Measurements from ENCODE around the gene FEZ2. TPM values are rescaled to one million over a fixed set of nuclear protein-coding genes. Genes with fewer than 3 reads are reported as not detected.

Gene FEZ2
- polyA plus RNA-seq, 1 of the 3 experiments (the other 2 are of a cell fraction), result 37.2 TPM

DNA sequence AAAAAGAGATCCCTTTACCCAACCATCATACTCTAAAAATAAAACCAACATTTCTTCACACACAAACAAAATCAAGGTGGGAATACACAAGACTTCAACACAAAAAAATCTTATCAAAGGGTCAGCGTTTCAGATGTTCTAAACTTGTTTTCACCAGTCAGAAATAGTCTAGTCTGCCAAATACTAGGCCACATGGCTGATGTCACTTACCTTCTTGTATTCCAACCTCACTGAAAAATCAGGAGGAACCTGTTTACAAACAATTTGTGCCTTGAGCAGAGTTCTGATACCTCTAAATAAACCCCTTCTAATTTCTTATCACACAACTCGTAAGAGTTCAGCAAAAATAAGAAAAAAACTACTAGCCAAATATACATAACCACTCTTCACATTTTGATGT is 20.1 kb downstream of the FEZ2 start:
- no peaks in the 10 kb centered on the region for H4K20me1 ChIP-seq (ENCODE audit: insufficient read depth)
- peaks cover 76 to 94% of the 10 kb centered on the region in 2 experiments for H3K36me3 ChIP-seq (replicated peaks in 1 of 2; ENCODE audit: control insufficient read depth in 1 of 2, insufficient read depth in 2 of 2, low read length in 1 of 2)
- H3K79me2 ChIP-seq (ENCODE audit: insufficient read depth), result peaks cover 72% of the 10 kb centered on the region; the same call in 1 of the 2 replicates
- 69% methylated on average over 2 of the region's 2 CpGs for WGBS (ENCODE audit: low lambda C conversion rate)
- no peaks in the 10 kb centered on the region for H3K27me3 ChIP-seq (ENCODE audit: insufficient read depth)
- H2AFZ ChIP-seq (ENCODE audit: low read depth), result no peak overlapping the region
- no peak overlapping the region for H3K4me3 ChIP-seq (ENCODE audit: low read depth in 2 of 2, low read length in 1 of 2)
- H3K9ac ChIP-seq, result no peak overlapping the region
- peaks cover 8% of the 10 kb centered on the region for H3F3A ChIP-seq (replicated peaks; ENCODE audit: insufficient read depth)
- TF ChIP-seq GABPA (IDR thresholded peaks at IDR 0.05; ENCODE audit: low read depth) (no peak), POLR2AphosphoS5 (IDR thresholded peaks at IDR 0.05; ENCODE audit: low read depth, low read length) (no peak), TEAD4 (IDR thresholded peaks at IDR 0.05; ENCODE audit: borderline replicate concordance, insufficient read depth) (no peak), NRF1 (IDR thresholded peaks at IDR 0.05; ENCODE audit: low read depth, low read length) (no peak), JUND (IDR thresholded peaks at IDR 0.05) (no peak), FOXJ3 (CRISPR knock-in tag; IDR thresholded peaks at IDR 0.05) (no peak), SIN3A (IDR thresholded peaks at IDR 0.05; ENCODE audit: borderline replicate concordance, low read depth, low read length) (no peak), TCF12 (IDR thresholded peaks at IDR 0.05) (no peak), SMC3 (IDR thresholded peaks at IDR 0.05; ENCODE audit: low read depth, low read length) (no peak), EP300 (IDR thresholded peaks at IDR 0.05; ENCODE audit: borderline replicate concordance in 1 of 2, low read depth in 1 of 2, low read length in 1 of 2) (no peak), MAX (IDR thresholded peaks at IDR 0.05; ENCODE audit: low read depth) (no peak), FOSL2 (IDR thresholded peaks at IDR 0.05; ENCODE audit: borderline replicate concordance, low read depth) (no peak), EZH2phosphoT487 (IDR thresholded peaks at IDR 0.05; ENCODE audit: borderline replicate concordance, low read depth) (no peak)
- TF ChIP-seq, protein P1, sequence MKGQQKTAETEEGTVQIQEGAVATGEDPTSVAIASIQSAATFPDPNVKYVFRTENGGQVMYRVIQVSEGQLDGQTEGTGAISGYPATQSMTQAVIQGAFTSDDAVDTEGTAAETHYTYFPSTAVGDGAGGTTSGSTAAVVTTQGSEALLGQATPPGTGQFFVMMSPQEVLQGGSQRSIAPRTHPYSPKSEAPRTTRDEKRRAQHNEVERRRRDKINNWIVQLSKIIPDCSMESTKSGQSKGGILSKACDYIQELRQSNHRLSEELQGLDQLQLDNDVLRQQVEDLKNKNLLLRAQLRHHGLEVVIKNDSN (IDR thresholded peaks at IDR 0.05; ENCODE audit: borderline replicate concordance, low read depth), result no peak
- TF ChIP-seq, protein P2, sequence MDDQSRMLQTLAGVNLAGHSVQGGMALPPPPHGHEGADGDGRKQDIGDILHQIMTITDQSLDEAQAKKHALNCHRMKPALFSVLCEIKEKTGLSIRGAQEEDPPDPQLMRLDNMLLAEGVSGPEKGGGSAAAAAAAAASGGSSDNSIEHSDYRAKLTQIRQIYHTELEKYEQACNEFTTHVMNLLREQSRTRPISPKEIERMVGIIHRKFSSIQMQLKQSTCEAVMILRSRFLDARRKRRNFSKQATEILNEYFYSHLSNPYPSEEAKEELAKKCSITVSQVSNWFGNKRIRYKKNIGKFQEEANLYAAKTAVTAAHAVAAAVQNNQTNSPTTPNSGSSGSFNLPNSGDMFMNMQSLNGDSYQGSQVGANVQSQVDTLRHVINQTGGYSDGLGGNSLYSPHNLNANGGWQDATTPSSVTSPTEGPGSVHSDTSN (IDR thresholded peaks at IDR 0.05), result no peak
- DNase-seq, result no peak
- peaks cover 0 to 8% of the 10 kb centered on the region in 2 experiments; a peak in 2 of 4 replicates for H3K4me1 ChIP-seq (ENCODE audit: control insufficient read depth in 1 of 2, insufficient read depth in 2 of 2, low read depth in 1 of 2, low read length in 1 of 2)
- H3K9me3 ChIP-seq, result no peaks in the 10 kb centered on the region
- CTCF ChIA-PET, result interaction anchor here (1.0 to 1.8 kb wide), 3 partner anchors 15 to 203 kb away, joined by 3 to 6 read pairs (median 3); no protein-coding TSS in a partner anchor
- no peaks in the 10 kb centered on the region for H3K9me2 ChIP-seq
- H3K4me2 ChIP-seq, result no peak overlapping the region
- POLR2A ChIA-PET, result no interaction called here
- no peak overlapping the region for H3K27ac ChIP-seq (ENCODE audit: low read depth in 2 of 2, low read length in 1 of 2)

GRCh38 chr2:36574560-36574959 is 23.4 kb downstream of the FEZ2 start:
- CTCF ChIA-PET, result no interaction called here
- no peak overlapping the region for H3K4me3 ChIP-seq (ENCODE audit: low read depth in 2 of 2, low read length in 1 of 2)
- H3K27ac ChIP-seq (ENCODE audit: low read depth in 2 of 2, low read length in 1 of 2), result no peak overlapping the region
- H3K9me3 ChIP-seq, result no peaks in the 10 kb centered on the region
- POLR2A ChIA-PET, result no interaction called here
- no peaks in the 10 kb centered on the region for H3K9me2 ChIP-seq
- peaks cover 0 to 22% of the 10 kb centered on the region in 2 experiments; a peak in 2 of 4 replicates for H3K4me1 ChIP-seq (ENCODE audit: control insufficient read depth in 1 of 2, insufficient read depth in 2 of 2, low read depth in 1 of 2, low read length in 1 of 2)
- H3K79me2 ChIP-seq (ENCODE audit: insufficient read depth), result peaks cover 90% of the 10 kb centered on the region
- DNase-seq, result no peak
- TF ChIP-seq TEAD4 (IDR thresholded peaks at IDR 0.05; ENCODE audit: borderline replicate concordance, insufficient read depth), result no peak
- TF ChIP-seq NRF1 (IDR thresholded peaks at IDR 0.05; ENCODE audit: low read depth, low read length), result no peak
- TF ChIP-seq, protein P1 (IDR thresholded peaks at IDR 0.05; ENCODE audit: borderline replicate concordance, low read depth), result no peak
- no peak for TF ChIP-seq EZH2phosphoT487 (IDR thresholded peaks at IDR 0.05; ENCODE audit: borderline replicate concordance, low read depth)
- no peak for TF ChIP-seq RAD21 (IDR thresholded peaks at IDR 0.05; ENCODE audit: low read length)
- no peak for TF ChIP-seq MXI1 (IDR thresholded peaks at IDR 0.05; ENCODE audit: low read depth, low read length)
- TF ChIP-seq, protein P3, sequence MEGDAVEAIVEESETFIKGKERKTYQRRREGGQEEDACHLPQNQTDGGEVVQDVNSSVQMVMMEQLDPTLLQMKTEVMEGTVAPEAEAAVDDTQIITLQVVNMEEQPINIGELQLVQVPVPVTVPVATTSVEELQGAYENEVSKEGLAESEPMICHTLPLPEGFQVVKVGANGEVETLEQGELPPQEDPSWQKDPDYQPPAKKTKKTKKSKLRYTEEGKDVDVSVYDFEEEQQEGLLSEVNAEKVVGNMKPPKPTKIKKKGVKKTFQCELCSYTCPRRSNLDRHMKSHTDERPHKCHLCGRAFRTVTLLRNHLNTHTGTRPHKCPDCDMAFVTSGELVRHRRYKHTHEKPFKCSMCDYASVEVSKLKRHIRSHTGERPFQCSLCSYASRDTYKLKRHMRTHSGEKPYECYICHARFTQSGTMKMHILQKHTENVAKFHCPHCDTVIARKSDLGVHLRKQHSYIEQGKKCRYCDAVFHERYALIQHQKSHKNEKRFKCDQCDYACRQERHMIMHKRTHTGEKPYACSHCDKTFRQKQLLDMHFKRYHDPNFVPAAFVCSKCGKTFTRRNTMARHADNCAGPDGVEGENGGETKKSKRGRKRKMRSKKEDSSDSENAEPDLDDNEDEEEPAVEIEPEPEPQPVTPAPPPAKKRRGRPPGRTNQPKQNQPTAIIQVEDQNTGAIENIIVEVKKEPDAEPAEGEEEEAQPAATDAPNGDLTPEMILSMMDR (IDR thresholded peaks at IDR 0.05), result no peak
- TF ChIP-seq RXRA (IDR thresholded peaks at IDR 0.05; ENCODE audit: borderline replicate concordance, low read depth), result no peak
- TF ChIP-seq GABPA (IDR thresholded peaks at IDR 0.05; ENCODE audit: low read depth), result no peak
- TF ChIP-seq YY1 (IDR thresholded peaks at IDR 0.05; ENCODE audit: low read depth), result no peak
- no peak for TF ChIP-seq TCF12 (IDR thresholded peaks at IDR 0.05)
- no peak for TF ChIP-seq ELF1 (IDR thresholded peaks at IDR 0.05)
- no peak for TF ChIP-seq MEF2A (IDR thresholded peaks at IDR 0.05; ENCODE audit: borderline replicate concordance, low read depth)
- TF ChIP-seq MAX (IDR thresholded peaks at IDR 0.05; ENCODE audit: low read depth), result no peak
- H3K4me2 ChIP-seq, result no peak overlapping the region
- H2AFZ ChIP-seq (ENCODE audit: low read depth), result no peak overlapping the region
- H4K20me1 ChIP-seq (ENCODE audit: insufficient read depth), result no peaks in the 10 kb centered on the region
- H3K9ac ChIP-seq, result no peak overlapping the region
- H3K36me3 ChIP-seq (replicated peaks in 1 of 2; ENCODE audit: control insufficient read depth in 1 of 2, insufficient read depth in 2 of 2, low read length in 1 of 2), result peaks cover 43 to 72% of the 10 kb centered on the region in 2 experiments
- H3F3A ChIP-seq (replicated peaks; ENCODE audit: insufficient read depth), result peaks cover 25% of the 10 kb centered on the region
- H3K27me3 ChIP-seq (ENCODE audit: insufficient read depth), result no peaks in the 10 kb centered on the region
- WGBS (ENCODE audit: low lambda C conversion rate), result 96% methylated on average over 2 of the region's 2 CpGs
